ENCODE results near the gene CDK10.
"Not testable (repeated sequence)": the region's sequence is repeated elsewhere in the genome, so short reads cannot be mapped to it uniquely, and the experiment has no call there.

CDK10 gene

GRCh38 chr16:89668790-89669158 is 17.7 kb upstream of the CDK10 start:
- no peak for DNase-seq

GRCh38 chr16:89669755-89670154 is 16.7 kb upstream of the CDK10 start:
- DNase-seq, result no peak

- no peak for DNase-seq
Measured at GRCh38 chr16:89670496-89671431, 15.7 kb upstream of the CDK10 start.

- DNase-seq, result not testable (repeated sequence)
Measured at GRCh38 chr16:89671565-89671964, 14.9 kb upstream of the CDK10 start.

GRCh38 chr16:89672177-89672941 is 14.1 kb upstream of the CDK10 start:
- no peak for DNase-seq

- no peak for DNase-seq
Measured at GRCh38 chr16:89678258-89678657, 8.2 kb upstream of the CDK10 start.

- DNase-seq, result no peak
Measured at GRCh38 chr16:89685916-89686315, 573 bp upstream of the CDK10 start.

- no peak for DNase-seq
Measured at GRCh38 chr16:89687092-89687940, 827 bp downstream of the CDK10 start.

- DNase-seq, result no peak
Measured at GRCh38 chr16:89688395-89688794, 1.9 kb downstream of the CDK10 start.

- no peak for DNase-seq
Measured at GRCh38 chr16:89689142-89689541, 2.7 kb downstream of the CDK10 start.

GRCh38 chr16:89689621-89690020 is 3.1 kb downstream of the CDK10 start:
- not testable (repeated sequence) for DNase-seq

- DNase-seq, result no peak
Measured at GRCh38 chr16:89690392-89690901, 4.0 kb downstream of the CDK10 start.

- no peak for DNase-seq
Measured at GRCh38 chr16:89691231-89691985, 4.9 kb downstream of the CDK10 start.

GRCh38 chr16:89691986-89692569 is 5.6 kb downstream of the CDK10 start:
- DNase-seq, result no peak

GRCh38 chr16:89693289-89693731 is 6.8 kb downstream of the CDK10 start:
- DNase-seq, result no peak

- no peak for DNase-seq
Measured at GRCh38 chr16:89693931-89694783, 7.7 kb downstream of the CDK10 start.

GRCh38 chr16:89694784-89695085 is 8.2 kb downstream of the CDK10 start:
- not testable (repeated sequence) for DNase-seq

GRCh38 chr16:89695086-89695874 is 8.8 kb downstream of the CDK10 start:
- DNase-seq, result peak; percentile 33

- no peak for DNase-seq
Measured at GRCh38 chr16:89695875-89696669, 9.6 kb downstream of the CDK10 start.
